Measurements from ENCODE around the gene ZP2.
"Not testable (repeated sequence)": the region's sequence is repeated elsewhere in the genome, so short reads cannot be mapped to it uniquely, and the experiment has no call there.

Gene ZP2

DNA sequence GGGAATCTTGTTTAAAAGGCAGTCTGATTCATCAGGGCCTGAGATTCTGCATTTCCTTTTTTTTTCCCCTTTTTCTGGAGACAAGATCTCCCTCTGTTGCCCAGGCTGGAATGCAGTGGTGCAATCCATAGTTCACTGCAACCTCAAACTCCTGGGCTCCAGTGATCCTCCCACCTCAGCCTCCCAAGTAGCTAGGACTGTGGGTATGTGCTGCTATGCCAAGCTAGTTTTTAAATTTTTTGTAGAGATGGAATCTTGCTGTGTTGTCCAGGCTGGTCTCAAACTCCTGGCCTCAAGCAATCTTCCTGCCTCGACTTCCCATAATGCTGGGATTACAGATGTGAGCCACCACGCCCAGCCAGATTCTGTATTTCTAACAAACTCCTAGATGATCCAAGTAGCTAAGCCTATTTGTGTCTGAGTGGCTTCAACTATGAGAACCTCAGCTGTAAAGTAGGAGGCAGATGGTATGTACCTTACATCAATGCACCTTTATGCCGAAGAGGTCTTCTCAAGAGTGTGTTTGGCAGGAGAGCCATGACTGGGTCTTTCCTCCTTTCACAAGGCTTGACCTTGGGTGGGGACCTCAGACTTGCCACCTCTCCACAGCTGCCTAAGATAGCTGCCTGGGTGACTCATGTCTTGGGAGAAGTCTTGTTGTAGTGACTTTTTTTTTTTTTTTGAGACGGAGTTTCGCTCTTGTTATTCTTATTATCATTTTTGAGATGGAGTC lies 42.0 kb downstream of the ZP2 start:
- DNase-seq, result no peak

DNA sequence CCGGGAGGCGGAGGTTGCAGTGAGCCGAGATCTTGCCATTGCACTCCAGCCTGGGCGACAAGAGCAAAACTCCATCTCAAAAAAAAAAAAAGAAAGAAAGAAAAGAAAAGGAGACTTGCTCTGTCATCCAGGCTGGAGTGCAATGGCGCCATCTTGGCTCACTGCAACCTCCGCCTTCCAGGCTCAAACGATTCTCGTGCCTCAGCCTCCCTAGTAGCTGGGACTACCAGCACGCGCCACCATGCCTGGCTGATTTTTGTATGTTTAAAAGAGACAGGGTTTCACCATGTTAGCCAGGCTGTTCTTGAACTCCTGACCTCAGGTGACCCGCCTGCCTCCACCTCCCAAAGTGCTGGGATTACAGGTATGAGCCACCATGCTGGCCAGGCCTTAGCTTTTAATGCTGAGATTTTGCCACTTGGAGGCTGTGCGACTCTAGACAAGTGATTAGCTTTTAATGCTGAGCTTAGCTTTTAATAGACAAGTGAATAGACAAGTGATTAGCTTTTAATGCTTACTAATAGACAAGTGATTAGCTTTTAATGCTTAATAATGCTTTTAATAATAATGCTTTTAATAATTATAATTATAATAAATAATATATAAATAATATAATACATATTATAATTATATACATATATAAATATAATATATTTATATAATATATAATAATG lies 43.3 kb downstream of the ZP2 start:
- no peak for DNase-seq

DNA sequence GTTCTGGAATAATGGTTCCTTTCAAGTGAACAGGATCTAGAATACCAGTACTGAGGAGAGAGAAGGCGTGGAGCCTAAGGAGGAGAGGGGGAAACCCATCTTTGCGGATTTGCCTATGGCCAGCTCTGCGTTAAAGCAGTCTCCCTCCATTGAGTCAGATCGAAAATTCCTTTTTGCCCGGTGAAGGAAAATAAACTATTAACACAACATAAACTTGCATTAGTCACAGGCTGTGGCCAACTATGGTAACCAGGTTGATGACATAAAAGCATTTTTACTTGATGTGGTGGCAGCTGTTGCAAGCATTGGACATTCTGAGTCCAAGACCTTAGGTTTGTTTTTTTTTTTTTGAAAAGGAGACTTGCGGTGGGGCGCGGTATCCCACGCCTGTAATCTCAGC lies 44.0 kb downstream of the ZP2 start:
- DNase-seq, result no peak

DNA sequence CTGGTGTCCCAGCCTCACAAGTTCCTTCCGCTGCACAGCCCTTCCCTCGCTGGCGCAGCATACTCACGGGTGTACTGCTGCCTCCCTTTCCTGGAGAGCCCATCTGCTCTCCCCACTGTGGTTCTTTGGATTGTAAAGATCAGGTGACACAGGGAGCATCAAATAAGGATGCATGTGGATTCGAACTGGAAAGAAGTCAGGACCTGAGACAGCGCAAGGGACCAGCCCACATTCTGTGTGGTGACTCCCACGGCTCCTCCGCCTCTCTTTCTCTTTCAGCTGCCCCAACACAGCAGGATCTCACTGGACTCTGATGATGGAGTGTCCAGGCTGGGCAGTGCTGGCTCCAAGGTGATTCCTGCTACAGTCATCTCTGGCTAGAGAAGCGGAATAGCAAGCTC lies 44.8 kb downstream of the ZP2 start:
- DNase-seq, result no peak

DNA sequence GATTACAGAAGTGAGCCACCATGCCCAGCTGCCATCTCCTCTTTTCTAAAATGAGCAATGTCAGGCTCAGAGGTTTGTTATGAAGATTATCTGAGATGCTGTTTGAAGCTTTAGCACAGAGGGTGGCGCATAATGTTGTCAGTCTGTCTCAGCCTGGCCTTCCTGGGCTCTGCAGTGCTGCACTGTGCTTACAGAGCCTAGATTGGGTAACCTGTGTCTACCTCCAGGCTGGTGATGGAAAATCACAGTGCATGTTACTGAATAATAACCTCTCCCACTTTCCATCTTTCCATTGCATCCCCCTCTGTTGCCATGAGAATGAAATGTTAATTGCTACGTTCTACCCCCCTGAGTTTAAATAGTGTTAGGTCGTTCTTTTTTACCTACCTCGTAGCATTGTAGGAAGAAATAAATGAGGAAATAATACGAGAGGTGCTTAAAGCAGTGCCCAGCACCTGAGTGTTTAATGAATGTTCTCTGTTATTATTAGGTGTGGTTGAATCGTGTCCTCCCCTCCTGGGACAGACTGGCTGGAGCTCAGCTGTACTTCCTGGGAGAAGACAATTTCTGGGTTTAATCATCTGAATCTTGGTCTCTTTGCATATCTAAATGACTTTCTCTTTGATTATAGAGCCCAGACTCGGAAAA lies 46.7 kb downstream of the ZP2 start:
- no peak for DNase-seq

DNA sequence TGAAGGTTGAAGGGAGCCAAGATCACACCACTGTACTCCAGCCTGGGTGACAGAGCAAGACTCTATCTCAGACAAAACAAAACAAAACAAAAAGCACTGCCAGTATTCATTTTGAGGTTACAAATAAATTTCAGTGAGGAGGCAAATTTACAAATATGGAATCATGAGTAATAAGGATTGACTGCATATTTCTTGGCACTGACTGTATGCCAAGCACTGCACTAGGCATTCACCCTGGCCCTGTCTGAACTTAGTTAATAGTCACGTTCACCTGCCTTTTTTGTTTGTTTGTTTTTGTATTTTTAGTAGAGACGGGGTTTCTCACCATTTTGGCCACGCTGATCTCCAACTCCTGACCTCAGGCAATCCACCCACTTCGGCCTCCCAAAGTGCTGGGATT lies 47.8 kb downstream of the ZP2 start:
- no peak for DNase-seq

DNA sequence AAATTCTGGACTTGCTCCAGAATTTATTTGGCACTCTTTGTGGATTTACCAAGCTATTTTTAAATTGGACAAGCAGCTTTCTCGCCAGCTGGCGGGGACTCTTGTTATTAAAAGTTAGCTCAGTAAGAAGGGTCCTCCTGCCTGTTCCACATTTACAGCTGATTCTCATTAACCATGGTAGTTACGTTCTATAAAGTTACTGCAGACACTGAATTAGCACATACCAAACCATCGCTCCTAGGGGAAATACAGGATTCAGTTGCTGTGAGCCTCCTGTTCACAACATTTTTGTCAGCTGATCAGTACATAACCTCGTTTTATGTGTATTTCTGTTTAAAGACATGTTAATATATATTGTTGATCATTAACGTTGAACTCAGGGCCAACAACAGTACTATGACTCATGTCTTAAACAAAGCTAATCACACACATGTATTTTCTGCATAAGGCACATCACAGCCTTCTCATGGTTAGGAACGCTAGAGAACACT lies 48.7 kb downstream of the ZP2 start:
- no peak for DNase-seq

DNA sequence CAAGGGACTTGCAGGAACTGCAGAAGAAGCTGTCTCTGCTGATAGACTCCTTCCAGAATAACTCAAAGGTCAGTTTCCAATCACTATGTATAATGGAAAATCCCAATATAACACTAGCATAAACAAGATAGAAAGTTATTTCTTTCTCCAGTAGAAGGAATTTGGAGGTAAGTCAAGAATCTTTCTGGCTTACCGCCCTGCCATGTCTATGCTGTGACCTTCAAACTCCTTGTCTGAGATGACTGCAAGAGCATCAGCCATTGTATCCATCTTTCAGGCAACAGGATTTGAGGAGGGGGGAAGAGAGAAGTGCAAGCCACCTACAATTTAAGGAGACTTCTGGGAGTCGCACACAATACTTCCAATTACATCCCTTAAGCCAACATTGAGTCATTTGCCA lies 50.2 kb downstream of the ZP2 start:
- no peak for DNase-seq

DNA sequence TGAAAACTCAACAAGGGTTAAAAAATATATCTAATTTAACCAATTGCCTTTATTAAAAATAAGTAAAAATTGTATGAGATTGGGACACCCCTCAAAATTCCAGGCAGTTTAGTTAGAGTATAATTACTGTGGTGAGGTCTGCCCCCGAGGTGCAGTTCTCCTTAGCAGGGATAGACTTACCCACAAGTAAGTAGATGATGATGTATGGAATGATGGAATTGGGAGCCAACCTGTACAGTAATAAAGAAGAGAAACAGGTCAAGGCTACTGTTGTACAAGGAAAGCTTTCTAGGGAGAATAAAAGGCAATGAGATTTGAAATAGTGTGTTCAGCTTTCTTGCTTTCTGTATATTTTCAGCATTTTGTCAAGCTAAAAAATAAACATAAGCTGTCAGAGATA lies 51.1 kb downstream of the ZP2 start:
- DNase-seq, result no peak

DNA sequence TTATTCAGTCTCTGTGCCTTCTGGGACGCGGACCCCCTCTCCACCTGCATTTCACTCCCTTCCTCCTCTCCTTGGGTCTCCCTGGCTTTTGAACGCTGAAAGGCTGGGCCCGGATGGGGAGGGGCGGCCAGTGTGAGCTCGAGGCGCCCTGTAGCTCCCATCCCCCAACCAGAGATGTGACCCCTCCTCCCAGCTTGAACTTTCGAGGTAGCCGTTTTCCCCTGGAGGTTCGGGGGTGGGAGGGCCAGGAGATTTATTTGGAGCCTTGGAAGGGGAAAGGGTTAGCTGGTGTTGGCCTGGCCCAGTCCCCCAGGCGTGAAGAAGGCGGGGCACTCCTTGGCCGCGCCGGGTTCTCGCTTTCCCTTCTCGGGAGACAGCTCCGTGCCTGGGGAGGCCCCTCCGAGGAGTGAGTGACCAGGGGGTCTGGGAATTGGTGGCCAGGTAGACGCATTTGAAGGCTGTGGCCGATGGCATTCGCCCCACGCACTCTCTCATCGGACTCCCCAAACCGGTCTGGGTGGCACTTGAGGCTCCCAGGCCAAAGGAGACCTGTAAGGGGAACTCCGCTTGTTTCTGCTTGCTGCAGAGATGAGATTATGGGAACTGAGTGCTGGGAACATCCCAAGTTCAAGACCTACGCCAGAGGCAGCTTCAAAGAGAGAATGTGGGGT lies 52.0 kb downstream of the ZP2 start:
- DNase-seq, result no peak

DNA sequence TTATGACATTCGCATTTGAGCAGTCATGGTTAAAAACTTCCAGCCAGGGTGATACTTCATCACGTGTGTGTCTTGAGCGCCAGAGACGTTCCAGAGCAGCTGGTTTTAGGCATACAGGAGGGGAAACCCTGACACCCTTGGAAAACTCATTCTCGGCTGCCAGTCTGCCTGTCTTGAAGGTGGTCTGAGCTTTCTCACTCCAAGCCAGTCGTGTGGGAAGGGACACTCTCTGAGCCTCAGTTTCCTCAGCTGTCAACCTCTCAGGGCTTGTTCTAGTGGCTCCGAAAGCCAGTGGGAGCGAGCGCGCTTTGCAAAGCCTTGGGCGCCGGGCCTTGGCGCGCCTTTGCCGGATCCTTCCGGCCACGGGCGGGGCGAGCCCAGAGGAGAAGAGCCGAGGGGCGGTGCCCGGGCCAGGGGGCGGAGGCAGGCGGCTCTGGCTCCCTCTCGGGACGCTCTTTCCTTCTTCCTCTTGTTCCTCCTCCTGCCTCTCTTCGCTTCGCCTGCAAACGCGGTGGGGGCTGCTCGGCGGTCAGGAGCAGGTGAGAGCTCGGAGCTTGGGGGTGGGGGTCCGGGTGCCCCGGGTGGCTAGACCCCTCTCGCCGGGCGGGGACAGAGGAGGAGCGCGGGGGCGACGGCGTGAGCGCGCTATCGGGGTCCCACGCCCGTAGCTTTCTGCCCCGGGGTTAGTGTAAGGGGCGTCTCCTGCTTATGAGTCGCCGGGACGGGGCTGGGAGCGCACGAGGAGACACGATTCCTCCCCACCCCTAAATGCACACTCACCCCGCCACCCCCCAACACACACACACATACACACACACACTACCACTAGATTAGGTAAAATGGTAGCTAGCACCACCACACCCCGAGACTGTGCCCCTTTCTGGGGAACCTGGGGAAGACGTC lies 52.9 kb downstream of the ZP2 start, which contains the start of gene LDAF1:
Gene LDAF1, plus strand, starts transcription at position 467 of the 903 bp plus-strand sequence. CDS start 2,509 bp downstream, outside the sequence.
- DNase-seq, result peak; percentile 58

DNA sequence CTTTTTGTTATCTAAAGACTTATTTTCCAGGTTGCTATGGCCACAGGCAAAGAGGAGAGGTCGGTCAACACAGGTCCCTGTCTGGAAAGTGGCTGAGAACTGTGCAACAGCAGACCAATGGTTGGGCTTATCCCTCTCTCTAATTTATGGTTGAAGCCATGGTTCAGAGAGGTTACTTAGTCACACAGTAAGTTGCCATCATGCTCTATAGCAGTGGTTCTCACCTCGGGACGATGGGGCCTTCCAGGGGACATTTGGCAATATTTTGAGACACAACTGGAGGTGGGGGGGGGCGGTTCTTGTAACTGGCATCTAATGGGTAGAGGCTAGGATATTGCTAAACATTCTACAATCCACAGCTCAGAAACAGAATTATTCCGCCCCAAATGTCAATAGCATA lies 53.7 kb downstream of the ZP2 start:
- no peak for DNase-seq

DNA sequence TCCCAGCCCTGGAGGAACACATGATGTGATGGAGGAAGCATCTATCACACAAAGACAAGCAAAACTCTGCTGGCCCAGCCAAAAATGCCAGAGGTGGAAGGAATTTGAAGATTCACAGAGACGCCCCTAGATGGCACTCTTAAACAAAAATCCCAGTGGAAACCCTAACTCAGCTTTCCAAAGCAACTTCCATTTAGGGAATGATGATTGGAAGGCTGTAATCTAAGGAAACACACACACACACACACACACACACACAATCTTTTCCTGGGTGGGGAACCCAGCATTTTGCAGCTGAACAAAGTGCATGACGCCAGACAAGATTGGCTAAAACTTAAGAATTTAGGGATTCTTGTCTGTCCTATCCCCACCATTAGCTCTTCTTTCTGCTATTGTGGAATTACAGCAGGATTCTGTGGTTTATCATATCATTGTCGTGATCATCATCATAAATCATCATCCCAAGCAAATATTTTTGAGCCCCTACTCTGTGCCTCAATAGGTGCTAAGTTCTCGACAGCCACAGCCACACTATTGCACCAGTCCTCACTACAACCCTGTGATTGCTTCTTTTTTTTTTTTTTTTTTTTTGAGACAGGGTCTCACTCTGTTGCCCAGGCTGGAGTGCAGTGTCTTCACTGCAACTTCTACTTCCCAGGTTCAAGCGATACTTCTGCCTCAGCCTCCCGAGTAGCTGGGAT lies 54.5 kb downstream of the ZP2 start:
- peak; percentile 44 for DNase-seq

DNA sequence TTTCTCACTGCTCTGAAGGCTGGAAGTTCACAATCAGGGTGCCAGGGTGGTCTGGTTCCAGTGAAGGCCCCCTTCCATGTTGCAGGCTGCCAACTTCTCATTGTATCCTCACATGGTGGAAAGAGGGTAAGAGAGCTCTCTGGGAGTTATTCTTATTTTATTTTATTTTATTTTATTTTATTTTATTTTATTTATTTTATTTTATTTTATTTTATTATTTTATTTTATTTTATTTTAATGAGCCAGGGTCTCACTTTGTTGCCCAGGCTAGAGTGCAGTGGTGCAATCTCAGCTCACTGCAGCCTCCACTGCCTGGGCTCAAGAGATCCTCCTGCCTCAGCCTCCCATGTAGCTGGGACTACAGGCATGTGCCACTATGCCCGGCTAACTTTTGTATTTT lies 55.4 kb downstream of the ZP2 start:
- not testable (repeated sequence) for DNase-seq

DNA sequence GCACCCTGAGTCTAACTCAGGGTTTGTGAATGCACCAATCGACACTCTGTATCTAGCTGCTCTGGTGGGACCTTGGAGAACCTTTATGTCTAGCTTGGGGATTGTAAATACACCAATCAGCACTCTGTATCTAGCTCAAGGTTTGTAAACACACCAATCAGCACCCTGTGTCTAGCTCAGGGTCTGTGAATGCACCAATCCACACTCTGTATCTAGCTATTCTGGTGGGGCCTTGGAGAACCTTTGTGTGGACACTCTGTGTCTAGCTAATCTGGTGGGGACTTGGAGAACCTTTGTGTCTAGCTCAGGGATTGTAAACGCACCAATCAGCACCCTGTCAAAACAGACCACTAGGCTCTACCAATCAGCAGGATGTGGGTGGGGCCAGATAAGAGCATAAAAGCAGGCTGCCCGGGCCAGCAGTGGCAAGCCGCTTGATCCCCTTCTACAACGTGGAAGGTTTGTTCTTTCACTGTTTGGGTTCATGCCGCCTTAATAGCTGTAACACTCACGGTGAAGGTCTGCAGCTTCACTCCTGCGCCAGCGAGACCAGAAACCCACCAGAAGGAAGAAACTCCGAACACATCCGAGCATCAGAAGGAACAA lies 58.1 kb downstream of the ZP2 start:
- not testable (repeated sequence) for DNase-seq

DNA sequence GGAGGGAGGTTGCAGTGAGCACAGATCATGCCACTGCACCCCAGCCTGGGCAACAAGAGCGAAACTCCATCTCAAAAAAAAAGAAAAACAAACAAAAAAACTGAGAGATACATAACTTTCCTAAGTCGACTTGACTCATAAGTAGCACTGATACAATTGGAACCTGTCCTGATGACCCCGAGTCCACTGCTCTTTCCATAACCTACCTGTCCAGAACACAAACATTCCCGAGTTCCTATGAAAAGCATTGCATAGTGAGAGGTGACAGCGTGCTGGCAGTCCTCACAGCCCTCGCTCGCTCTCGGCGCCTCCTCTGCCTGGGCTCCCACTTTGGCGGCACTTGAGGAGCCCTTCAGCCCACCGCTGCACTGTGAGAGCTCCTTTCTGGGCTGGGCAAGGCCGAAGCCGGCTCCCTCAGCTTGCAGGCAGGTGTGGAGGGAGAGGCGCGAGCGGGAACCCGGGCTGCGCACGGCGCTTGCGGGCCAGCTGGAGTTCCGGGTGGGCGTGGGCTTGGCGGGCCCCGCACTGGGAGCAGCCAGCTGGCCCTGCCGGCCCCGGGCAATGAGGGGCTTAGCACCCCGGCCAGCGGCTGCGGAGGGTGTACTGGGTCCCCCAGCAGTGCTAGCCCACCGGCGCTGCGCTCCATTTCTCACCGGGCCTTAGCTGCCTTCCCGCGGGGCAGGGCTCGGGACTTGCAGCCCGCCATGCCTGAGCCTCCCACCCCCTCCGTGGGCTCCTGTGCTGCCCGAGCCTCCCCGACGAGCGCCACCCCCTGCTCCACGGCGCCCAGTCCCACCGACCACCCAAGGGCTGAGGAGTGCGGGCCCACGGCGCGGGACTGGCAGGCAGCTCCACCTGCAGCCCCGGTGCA lies 59.0 kb downstream of the ZP2 start:
- not testable (repeated sequence) for DNase-seq

DNA sequence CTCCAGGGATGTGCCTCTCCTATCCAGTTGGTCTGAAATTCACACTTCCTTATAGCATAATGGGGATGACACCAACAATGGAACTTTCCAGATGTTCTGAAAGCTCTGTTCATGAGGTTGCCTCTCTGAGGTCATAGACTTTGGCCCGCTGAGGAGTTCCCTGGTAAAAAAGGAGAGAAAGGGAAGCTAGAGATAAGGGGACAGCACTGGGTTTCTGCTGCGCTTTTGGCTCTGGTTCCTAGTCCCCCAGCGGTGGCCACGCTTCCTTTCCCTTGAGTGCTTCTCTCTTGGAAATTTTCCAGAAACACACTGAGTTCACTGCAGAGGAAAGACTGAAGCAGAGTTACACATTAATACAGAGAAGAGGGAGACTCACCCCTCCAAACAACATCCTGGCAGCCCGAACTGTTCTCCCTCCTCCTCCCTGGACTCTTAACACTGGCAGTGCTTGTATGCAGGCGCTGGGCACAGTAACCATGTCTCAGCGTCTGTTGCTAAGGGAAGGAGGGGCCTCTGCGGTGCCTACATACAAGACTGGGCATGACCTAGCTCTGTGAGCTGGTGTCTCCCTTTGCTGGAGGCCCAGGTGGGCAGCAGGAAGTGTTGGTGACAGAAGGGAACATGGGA lies 60.9 kb downstream of the ZP2 start, which contains the start of gene DNAH3:
Gene DNAH3, minus strand, starts transcription at position 472 of the 627 bp plus-strand sequence. CDS start 527 bp downstream, outside the sequence.
- no peak for DNase-seq
